ENCODE data around the gene PAWR. TPM values are rescaled to one million over a fixed set of nuclear protein-coding genes. Genes with fewer than 3 reads are reported as not detected.
"Not testable (repeated sequence)": the region's sequence is repeated elsewhere in the genome, so short reads cannot be mapped to it uniquely, and the experiment has no call there.

The PAWR gene
- total RNA-seq, 1 experiment from 2014 or later = 11.3 TPM

DNA sequence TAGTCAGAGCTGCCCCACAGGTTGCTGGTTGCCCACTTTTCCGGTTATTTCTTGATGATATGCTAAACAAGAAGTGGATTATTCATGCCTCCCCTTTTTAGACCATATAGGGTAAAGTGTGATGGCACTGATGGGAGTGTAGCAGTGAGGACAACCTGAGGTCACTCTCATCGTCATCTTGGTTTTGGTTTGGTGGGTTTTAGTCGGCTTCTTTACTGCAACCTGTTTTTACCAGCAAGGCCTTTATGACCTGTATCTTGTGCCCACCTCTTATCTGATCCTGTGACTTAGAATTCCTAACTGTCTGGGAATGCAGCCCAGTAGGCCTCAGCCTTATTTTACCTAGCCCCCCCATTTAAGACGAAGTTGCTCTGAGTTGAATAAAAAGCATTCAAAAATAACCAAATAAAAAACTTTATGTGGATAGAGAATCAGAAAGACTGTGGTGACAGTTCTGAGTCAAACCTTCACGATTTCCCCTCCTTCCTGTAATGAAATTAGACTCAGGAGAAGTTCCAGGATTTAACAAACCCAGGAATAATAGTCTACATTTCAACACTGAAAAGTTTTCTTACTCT lies 144.2 kb downstream of the PAWR start:
- in situ Hi-C loops (cut with HindIII; ENCODE audit: low pct_unique_long_range_greater_than_20kb, low sequenced_read_pairs) = no loop called here
- no peak for DNase-seq (ENCODE audit: low read depth, low spot score)

DNA sequence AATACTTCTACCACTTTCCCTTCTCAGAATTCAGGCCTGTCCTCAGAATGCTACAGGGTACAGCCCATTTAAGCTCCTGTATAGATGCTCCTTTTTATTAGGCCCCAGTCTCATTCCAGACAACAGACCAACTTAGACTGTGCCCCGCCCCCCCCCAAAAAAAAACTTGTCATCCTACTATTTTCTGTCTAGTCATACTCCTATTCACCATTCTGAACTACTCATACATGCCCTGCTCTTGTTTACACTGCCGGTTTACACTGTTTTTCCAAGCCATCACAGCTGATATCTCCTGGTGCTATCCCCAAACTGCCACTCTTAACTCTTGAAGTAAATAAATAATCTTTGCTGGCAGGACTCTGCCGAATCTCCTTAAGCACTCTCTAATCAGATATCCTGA lies 146.3 kb downstream of the PAWR start:
- in situ Hi-C loops (cut with HindIII; ENCODE audit: low pct_unique_long_range_greater_than_20kb, low sequenced_read_pairs); DNase-seq (ENCODE audit: low read depth, low spot score): not testable (repeated sequence)

DNA sequence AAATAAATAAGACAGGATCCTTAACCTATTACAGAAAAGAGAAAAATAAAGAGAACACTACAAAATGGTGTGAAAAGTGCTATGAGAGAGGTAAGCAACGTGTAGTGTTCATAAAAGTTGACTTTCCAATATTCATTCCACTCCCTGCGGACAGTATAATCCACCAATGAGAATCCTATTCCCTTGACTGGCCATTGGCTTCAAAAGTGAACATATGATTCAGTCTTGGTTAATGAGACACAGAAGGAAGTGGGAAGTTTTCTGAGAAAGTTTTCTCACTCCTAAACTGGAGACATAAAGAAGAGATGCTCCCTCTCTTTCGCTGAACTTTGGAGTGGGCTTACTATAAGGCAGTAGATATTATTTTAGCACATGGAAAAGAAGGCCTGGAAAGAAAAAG lies 153.1 kb downstream of the PAWR start:
- in situ Hi-C loops (cut with HindIII; ENCODE audit: low pct_unique_long_range_greater_than_20kb, low sequenced_read_pairs) = no loop called here
- no peak for DNase-seq (ENCODE audit: low read depth, low spot score)

DNA sequence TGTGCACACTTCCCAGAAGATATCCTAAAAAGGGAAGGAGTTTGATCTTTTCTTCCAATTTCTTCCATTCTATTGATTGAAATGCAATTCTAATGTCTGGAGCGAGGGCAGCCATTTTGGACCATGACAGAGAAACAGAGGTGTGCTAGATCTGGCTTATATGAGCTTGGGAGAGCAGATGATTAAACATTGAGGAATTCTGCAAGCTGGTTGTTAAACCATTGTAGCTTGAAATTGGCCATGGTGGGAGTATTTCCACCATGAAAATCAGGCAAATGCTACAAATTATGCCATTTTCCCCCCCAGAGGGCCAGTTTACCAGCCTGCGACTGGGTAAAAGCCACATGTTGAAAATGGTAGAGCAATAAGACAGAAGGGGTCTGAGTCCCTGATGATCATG lies 155.0 kb downstream of the PAWR start:
- no peak for DNase-seq (ENCODE audit: low read depth, low spot score)
- in situ Hi-C loops (cut with HindIII; ENCODE audit: low pct_unique_long_range_greater_than_20kb, low sequenced_read_pairs) = no loop called here

Other genes starting within 250 kb of the PAWR start
- gene PPP1R12A, start 244.1 kb upstream of the PAWR start, total RNA-seq (2014; rRNA removed; shearing (Covaris generic)) = 41.4 and 44.4 TPM in 2 replicates

Data from SK-MEL-5 (cell line).